ENCODE results near the gene CNTROB.
A peak's percentile ranks its signal among the peaks of the same experiment; 100 is the strongest.

The CNTROB gene

DNA sequence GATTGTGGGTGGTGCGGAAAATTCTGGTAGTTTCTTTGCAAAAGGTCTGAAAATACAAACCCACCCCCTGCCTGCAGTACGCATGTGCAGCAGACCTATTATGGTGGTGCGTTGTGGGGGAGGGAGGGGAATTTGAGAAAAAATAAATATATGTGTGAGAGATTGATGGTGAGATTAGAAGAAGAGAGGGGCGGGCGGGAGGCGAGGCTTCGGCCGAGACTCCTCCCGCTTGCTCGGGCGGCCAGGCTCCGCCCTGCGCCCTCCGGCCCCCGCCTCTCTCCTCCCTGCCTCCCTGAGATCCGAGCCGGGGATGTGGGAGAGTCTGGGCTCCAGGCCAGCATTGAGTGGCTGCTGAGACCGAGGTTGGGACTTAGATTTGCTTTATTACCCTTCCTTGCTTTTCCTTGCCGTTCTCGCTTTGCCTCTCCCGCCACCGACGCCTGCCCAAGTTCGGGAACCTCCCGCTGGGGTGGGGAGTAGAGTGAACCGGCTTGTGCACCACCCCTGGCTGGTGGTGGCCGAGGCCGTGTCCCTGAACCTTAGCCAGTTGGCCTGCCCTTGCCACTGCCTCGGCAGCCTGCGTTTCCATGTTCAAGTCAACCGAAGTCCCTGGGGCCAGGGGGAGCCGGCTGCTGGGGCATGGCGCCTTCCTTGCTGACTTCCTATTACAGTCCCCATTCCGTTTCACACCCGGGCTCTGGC, 44.4 kb upstream of the CNTROB start (continued):
- TF ChIP-seq ZBTB7A (tag by site-specific recombination; IDR thresholded peaks at IDR 0.05; ENCODE audit: low read depth): no peak
- TF ChIP-seq ZNF202 (tag by site-specific recombination; IDR thresholded peaks at IDR 0.05; ENCODE audit: borderline replicate concordance): no peak
- TF ChIP-seq RBAK (tag by site-specific recombination; IDR thresholded peaks at IDR 0.05): no peak
- TF ChIP-seq ZNF112 (tag by site-specific recombination; IDR thresholded peaks at IDR 0.05): no peak
- TF ChIP-seq TCF7L2 (IDR thresholded peaks at IDR 0.05; ENCODE audit: borderline replicate concordance, low read depth, low read length): no peak
- TF ChIP-seq, protein P1, sequence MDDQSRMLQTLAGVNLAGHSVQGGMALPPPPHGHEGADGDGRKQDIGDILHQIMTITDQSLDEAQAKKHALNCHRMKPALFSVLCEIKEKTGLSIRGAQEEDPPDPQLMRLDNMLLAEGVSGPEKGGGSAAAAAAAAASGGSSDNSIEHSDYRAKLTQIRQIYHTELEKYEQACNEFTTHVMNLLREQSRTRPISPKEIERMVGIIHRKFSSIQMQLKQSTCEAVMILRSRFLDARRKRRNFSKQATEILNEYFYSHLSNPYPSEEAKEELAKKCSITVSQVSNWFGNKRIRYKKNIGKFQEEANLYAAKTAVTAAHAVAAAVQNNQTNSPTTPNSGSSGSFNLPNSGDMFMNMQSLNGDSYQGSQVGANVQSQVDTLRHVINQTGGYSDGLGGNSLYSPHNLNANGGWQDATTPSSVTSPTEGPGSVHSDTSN (CRISPR knock-in tag; IDR thresholded peaks at IDR 0.05): 0 out of 2 replicates have a peak, but pooled peaks have one; percentile 62
- no peak for TF ChIP-seq ZNF274 (IDR thresholded peaks at IDR 0.05; ENCODE audit: low read length)
- no peak for TF ChIP-seq ZNF274 (tag by site-specific recombination; IDR thresholded peaks at IDR 0.05; ENCODE audit: borderline replicate concordance)
- no peak; the same call in 1 of the 2 replicates for TF ChIP-seq ZNF610 (tag by site-specific recombination; IDR thresholded peaks at IDR 0.05; ENCODE audit: borderline replicate concordance)
- no peak for TF ChIP-seq SALL2 (tag by site-specific recombination; IDR thresholded peaks at IDR 0.05; ENCODE audit: borderline replicate concordance)
- TF ChIP-seq, protein P2, sequence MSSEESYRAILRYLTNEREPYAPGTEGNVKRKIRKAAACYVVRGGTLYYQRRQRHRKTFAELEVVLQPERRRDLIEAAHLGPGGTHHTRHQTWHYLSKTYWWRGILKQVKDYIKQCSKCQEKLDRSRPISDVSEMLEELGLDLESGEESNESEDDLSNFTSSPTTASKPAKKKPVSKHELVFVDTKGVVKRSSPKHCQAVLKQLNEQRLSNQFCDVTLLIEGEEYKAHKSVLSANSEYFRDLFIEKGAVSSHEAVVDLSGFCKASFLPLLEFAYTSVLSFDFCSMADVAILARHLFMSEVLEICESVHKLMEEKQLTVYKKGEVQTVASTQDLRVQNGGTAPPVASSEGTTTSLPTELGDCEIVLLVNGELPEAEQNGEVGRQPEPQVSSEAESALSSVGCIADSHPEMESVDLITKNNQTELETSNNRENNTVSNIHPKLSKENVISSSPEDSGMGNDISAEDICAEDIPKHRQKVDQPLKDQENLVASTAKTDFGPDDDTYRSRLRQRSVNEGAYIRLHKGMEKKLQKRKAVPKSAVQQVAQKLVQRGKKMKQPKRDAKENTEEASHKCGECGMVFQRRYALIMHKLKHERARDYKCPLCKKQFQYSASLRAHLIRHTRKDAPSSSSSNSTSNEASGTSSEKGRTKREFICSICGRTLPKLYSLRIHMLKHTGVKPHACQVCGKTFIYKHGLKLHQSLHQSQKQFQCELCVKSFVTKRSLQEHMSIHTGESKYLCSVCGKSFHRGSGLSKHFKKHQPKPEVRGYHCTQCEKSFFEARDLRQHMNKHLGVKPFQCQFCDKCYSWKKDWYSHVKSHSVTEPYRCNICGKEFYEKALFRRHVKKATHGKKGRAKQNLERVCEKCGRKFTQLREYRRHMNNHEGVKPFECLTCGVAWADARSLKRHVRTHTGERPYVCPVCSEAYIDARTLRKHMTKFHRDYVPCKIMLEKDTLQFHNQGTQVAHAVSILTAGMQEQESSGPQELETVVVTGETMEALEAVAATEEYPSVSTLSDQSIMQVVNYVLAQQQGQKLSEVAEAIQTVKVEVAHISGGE (tag by site-specific recombination; conservative IDR thresholded peaks at IDR 0.05; ENCODE audit: low read depth): no peak; the same call in 1 of the 2 replicates
- no peak for TF ChIP-seq ZNF530 (tag by site-specific recombination; IDR thresholded peaks at IDR 0.05; ENCODE audit: low read depth)
- no peak for TF ChIP-seq ZSCAN23 (tag by site-specific recombination; IDR thresholded peaks at IDR 0.05)
- TF ChIP-seq ZNF707 (tag by site-specific recombination; IDR thresholded peaks at IDR 0.05): no peak
- no peak for TF ChIP-seq ZNF529 (tag by site-specific recombination; IDR thresholded peaks at IDR 0.05; ENCODE audit: insufficient replicate concordance)
- TF ChIP-seq ZBTB48 (tag by site-specific recombination; IDR thresholded peaks at IDR 0.05): peak; percentile 95
- TF ChIP-seq, protein P3, sequence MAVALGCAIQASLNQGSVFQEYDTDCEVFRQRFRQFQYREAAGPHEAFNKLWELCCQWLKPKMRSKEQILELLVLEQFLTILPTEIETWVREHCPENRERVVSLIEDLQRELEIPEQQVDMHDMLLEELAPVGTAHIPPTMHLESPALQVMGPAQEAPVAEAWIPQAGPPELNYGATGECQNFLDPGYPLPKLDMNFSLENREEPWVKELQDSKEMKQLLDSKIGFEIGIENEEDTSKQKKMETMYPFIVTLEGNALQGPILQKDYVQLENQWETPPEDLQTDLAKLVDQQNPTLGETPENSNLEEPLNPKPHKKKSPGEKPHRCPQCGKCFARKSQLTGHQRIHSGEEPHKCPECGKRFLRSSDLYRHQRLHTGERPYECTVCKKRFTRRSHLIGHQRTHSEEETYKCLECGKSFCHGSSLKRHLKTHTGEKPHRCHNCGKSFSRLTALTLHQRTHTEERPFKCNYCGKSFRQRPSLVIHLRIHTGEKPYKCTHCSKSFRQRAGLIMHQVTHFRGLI (tag by site-specific recombination; IDR thresholded peaks at IDR 0.05): no peak
- TF ChIP-seq, protein P4, sequence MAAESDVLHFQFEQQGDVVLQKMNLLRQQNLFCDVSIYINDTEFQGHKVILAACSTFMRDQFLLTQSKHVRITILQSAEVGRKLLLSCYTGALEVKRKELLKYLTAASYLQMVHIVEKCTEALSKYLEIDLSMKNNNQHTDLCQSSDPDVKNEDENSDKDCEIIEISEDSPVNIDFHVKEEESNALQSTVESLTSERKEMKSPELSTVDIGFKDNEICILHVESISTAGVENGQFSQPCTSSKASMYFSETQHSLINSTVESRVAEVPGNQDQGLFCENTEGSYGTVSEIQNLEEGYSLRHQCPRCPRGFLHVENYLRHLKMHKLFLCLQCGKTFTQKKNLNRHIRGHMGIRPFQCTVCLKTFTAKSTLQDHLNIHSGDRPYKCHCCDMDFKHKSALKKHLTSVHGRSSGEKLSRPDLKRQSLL (tag by site-specific recombination; IDR thresholded peaks at IDR 0.05): peak; percentile 97
- no peak; the same call in 1 of the 2 replicates for TF ChIP-seq ZNF324 (tag by site-specific recombination; IDR thresholded peaks at IDR 0.05)
- no peak for TF ChIP-seq ZNF560 (tag by site-specific recombination; IDR thresholded peaks at IDR 0.05; ENCODE audit: borderline replicate concordance)
- TF ChIP-seq ZNF16 (tag by site-specific recombination; IDR thresholded peaks at IDR 0.05; ENCODE audit: low read depth): no peak
- no peak for TF ChIP-seq ZNF23 (tag by site-specific recombination; IDR thresholded peaks at IDR 0.05; ENCODE audit: borderline replicate concordance)
- no peak for TF ChIP-seq ZNF155 (tag by site-specific recombination; IDR thresholded peaks at IDR 0.05)
- TF ChIP-seq, protein P5, sequence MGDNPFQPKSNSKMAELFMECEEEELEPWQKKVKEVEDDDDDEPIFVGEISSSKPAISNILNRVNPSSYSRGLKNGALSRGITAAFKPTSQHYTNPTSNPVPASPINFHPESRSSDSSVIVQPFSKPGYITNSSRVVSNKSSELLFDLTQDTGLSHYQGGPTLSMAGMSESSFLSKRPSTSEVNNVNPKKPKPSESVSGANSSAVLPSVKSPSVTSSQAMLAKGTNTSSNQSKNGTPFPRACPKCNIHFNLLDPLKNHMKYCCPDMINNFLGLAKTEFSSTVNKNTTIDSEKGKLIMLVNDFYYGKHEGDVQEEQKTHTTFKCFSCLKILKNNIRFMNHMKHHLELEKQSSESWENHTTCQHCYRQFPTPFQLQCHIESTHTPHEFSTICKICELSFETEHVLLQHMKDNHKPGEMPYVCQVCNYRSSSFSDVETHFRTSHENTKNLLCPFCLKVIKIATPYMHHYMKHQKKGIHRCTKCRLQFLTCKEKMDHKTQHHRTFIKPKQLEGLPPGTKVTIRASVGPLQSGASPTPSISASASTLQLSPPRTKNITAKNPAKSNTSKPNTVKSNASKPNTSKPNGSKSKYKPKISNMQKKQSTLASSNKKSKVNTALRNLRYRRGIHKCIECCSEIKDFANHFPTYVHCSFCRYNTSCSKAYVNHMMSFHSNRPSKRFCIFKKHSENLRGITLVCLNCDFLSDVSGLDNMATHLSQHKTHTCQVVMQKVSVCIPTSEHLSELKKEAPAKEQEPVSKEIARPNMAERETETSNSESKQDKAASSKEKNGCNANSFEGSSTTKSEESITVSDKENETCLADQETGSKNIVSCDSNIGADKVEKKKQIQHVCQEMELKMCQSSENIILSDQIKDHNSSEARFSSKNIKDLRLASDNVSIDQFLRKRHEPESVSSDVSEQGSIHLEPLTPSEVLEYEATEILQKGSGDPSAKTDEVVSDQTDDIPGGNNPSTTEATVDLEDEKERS (tag by site-specific recombination; IDR thresholded peaks at IDR 0.05): no peak
- peak; percentile 81; the same call in 1 of the 2 replicates for TF ChIP-seq ZBTB20 (tag by site-specific recombination; IDR thresholded peaks at IDR 0.05)
- no peak for TF ChIP-seq ZNF354C (tag by site-specific recombination; IDR thresholded peaks at IDR 0.05; ENCODE audit: borderline replicate concordance, low read depth)
- TF ChIP-seq, protein P6, sequence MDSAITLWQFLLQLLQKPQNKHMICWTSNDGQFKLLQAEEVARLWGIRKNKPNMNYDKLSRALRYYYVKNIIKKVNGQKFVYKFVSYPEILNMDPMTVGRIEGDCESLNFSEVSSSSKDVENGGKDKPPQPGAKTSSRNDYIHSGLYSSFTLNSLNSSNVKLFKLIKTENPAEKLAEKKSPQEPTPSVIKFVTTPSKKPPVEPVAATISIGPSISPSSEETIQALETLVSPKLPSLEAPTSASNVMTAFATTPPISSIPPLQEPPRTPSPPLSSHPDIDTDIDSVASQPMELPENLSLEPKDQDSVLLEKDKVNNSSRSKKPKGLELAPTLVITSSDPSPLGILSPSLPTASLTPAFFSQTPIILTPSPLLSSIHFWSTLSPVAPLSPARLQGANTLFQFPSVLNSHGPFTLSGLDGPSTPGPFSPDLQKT (IDR thresholded peaks at IDR 0.05; ENCODE audit: borderline replicate concordance, low read depth, low read length): no peak
- 0 out of 2 replicates have a peak, but pooled peaks have one; percentile 26 for TF ChIP-seq ZNF660 (tag by site-specific recombination; IDR thresholded peaks at IDR 0.05)

Measured in HEK293 (cell line).